Spleen (tissue), 7 donors: ENCODE measurements around the gene COL9A1.

Experiments
- CTCF ChIP-seq, 11 experiments: fragments of 200-600 bp in 7 of 11; fragments of 450-650 bp in 4 of 11; sonication (generic) in 4 of 11; IDR thresholded peaks in 8 of 11; conservative IDR thresholded peaks in 3 of 11; 1 replicate in 7 of 11; 2 replicates in 4 of 11; pipeline versions ENCODE4 v1.4.0 to v1.8.0; 2016 to 2021; ENCODE audit warnings: antibody characterized with exemption in 11 of 11, inconsistent platforms in 4 of 11, mild to moderate bottlenecking in 1 of 11
- POLR2A ChIP-seq, 3 donors: fragments of 450-650 bp; IDR thresholded peaks; one replicate each; pipeline ENCODE4 v1.5.1; 2017; ENCODE audit warnings: antibody characterized with exemption in 3 of 3, mild to moderate bottlenecking in 1 of 3
- donor health status: DM: no; HTN: no; CAD: no; lungs with moderate emphysema.
- donor health status: DM: no; HTN: no; CAD: no.
- donor health status: DM: no; HTN: no; CAD: no.

DNA sequence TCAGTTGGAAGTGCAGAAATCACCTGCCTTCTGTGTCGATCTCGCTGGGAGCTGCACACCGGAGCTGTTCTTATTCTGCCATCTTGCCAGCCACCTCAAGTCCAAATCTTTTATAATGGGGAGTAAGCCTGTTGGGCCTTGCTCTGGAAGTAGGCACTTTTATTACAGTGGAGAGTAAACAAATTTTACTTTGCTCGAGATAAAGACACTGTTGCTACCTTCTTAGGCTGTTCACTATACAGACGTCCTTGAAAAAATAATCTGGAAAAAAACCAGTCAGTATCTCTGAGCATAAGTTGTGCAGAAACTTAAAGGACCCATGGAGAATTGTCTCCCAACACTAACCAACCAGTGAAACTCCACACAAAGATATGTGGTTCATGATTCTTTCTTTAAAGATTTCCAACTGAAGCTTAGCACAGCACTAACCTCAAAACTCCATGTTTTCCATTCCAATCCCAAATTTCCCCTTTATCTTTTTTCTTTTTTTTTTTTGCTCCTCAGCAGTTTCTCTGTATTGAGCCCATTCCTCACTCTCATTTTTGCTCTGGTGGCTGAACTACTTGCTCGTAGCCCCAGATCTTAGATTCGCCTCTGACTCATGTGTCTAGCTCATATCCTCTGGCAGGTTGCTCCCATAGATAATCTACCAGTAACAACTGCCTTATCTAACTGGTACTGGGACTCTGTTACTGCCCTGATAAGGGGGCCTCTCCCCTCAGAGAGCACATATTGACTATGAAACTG is 34.3 kb upstream of the COL9A1 start:
- TF ChIP-seq CTCF (IDR thresholded peaks at IDR 0.05 in 8 of 11, conservative IDR thresholded peaks at IDR 0.05 in 3 of 11), result no peak
- TF ChIP-seq POLR2A (IDR thresholded peaks at IDR 0.05), result no peak
